Natural killer cell (primary cell): ENCODE data around the gene MCTP1. TPM values are rescaled to one million over a fixed set of nuclear protein-coding genes. Genes with fewer than 3 reads are reported as not detected.

Experiments
- ATAC-seq, 3 donors: fragments of 150-1000 bp in 2 of 3; fragments of 200-7000 bp in 1 of 3; cut with Tn5 transposase; 1 replicate in 1 of 3; 2 replicates in 2 of 3; pipeline ENCODE4 v1.10.0; 2021; ENCODE audit warnings: mild to moderate bottlenecking in 2 of 3, moderate library complexity in 2 of 3
- DNase-seq, 2 donors: peaks; one replicate each; pipeline versions ENCODE4 v3.0.0 to v3.0.0-alpha.2; 2013 to 2021; ENCODE audit warnings: mixed read lengths in 1 of 2
- H3K27ac ChIP-seq: one replicate; pipeline ENCODE4 v1.5.1; 2013; ENCODE audit warnings: mild to moderate bottlenecking, low read length
- H3K27me3 ChIP-seq: one replicate; pipeline ENCODE4 v1.6.1; 2013; ENCODE audit warnings: low read length; ENCODE audit not compliant: control insufficient read depth, insufficient read depth
- H3K36me3 ChIP-seq: one replicate; pipeline ENCODE4 v1.6.1; 2013; ENCODE audit warnings: low read length; ENCODE audit not compliant: control insufficient read depth, insufficient read depth
- H3K4me1 ChIP-seq: one replicate; pipeline ENCODE4 v1.6.1; 2013; ENCODE audit warnings: low read length; ENCODE audit not compliant: control insufficient read depth, insufficient read depth
- H3K4me3 ChIP-seq: one replicate; pipeline ENCODE4 v1.5.1; 2013; ENCODE audit warnings: low read length
- H3K9me3 ChIP-seq: one replicate; pipeline ENCODE4 v1.6.1; 2013; ENCODE audit warnings: low read length; ENCODE audit not compliant: control insufficient read depth, insufficient read depth
- H3K27ac Mint-ChIP-seq, 2 donors: one replicate each; pipeline ENCODE4 v1.8.0; 2022; ENCODE audit warnings: mild to moderate bottlenecking in 2 of 2, mixed read lengths in 2 of 2, moderate library complexity in 1 of 2
- H3K27me3 Mint-ChIP-seq, 2 donors: one replicate each; pipeline ENCODE4 v1.8.0; 2022; ENCODE audit warnings: low read depth in 2 of 2, mixed read lengths in 2 of 2
- H3K36me3 Mint-ChIP-seq: one replicate; pipeline ENCODE4 v1.8.0; 2022; ENCODE audit warnings: mixed read lengths
- H3K4me1 Mint-ChIP-seq, 2 donors: one replicate each; pipeline ENCODE4 v1.8.0; 2022; ENCODE audit warnings: mixed read lengths in 2 of 2
- H3K4me3 Mint-ChIP-seq: one replicate; pipeline ENCODE4 v1.8.0; 2022; ENCODE audit warnings: mild to moderate bottlenecking, moderate library complexity, mixed read lengths
- H3K9me3 Mint-ChIP-seq, 2 donors: one replicate each; pipeline ENCODE4 v1.8.0; 2022; ENCODE audit warnings: mixed read lengths in 2 of 2
- CTCF ChIP-seq: fragments of 200-600 bp; IDR thresholded peaks from one replicate; pipeline ENCODE4 v1.8.0; 2022; ENCODE audit warnings: antibody characterized with exemption
- WGBS: methylation state at CpG from one replicate; pipeline ENCODE4 v1.1.7; 2013; ENCODE audit warnings: missing lambda C conversion rate; ENCODE audit not compliant: insufficient coverage; 5-methylcytosine and 5-hydroxymethylcytosine counted together
- intact Hi-C: fragments of 100-400 bp; cut with micrococcal nuclease; formaldehyde crosslinking; loops from one replicate; pipeline ENCODE4 v1.14.2; 2022
- total RNA-seq, 4 donors: library from RNA; stranded (reverse); fragments of 120-200 nt in 1 of 4; gene quantifications; one replicate each; pipeline versions ENCODE4 v1.2.3 to v1.2.4, GENCODE V29; 2013 to 2022

Gene MCTP1
- total RNA-seq, 3 donors from 2014 or later (not counting 1 experiment from before 2014, with no cell fraction given), result 4.7 to 15.1 (median 9.8) TPM

- H3K27me3 Mint-ChIP-seq, result no peaks in the 10 kb centered on the region
- H3K27ac Mint-ChIP-seq, result no peak overlapping the region
- no peak overlapping the region for H3K27ac ChIP-seq
- H3K9me3 Mint-ChIP-seq, result no peaks in the 10 kb centered on the region
- no peaks in the 10 kb centered on the region for H3K9me3 ChIP-seq
- ATAC-seq (peak; percentile 80 to 93 (median 89)), DNase-seq (peak in 1 of 2 donors; percentile 71)
- H3K4me3 ChIP-seq, result no peak overlapping the region
- H3K27me3 ChIP-seq, result no peaks in the 10 kb centered on the region
- no peaks in the 10 kb centered on the region for H3K4me1 Mint-ChIP-seq
- TF ChIP-seq CTCF, result peak; percentile 79
- intact Hi-C loops, result loop anchor here (1.0 kb wide), 1 partner anchor 325 kb away; no protein-coding TSS in a partner anchor
- no peaks in the 10 kb centered on the region for H3K36me3 Mint-ChIP-seq
- 63% methylated on average over 9 of the region's 10 CpGs for WGBS
- no peak overlapping the region for H3K4me3 Mint-ChIP-seq
- no peaks in the 10 kb centered on the region for H3K36me3 ChIP-seq
- no peaks in the 10 kb centered on the region for H3K4me1 ChIP-seq
Measured at GRCh38 chr5:94849821-94850736, 434.8 kb downstream of the MCTP1 start.

GRCh38 chr5:94849324-94849723, 435.6 kb downstream of the MCTP1 start:
- ATAC-seq (no peak), DNase-seq (no peak)
- intact Hi-C loops, result no loop called here
- no peaks in the 10 kb centered on the region for H3K4me1 Mint-ChIP-seq
- Histone ChIP-seq H3K4me1 (no peaks in the 10 kb centered on the region), H3K36me3 (no peaks in the 10 kb centered on the region), H3K4me3 (no peak overlapping the region), H3K27me3 (no peaks in the 10 kb centered on the region), H3K9me3 (no peaks in the 10 kb centered on the region), H3K27ac (no peak overlapping the region)
- H3K36me3 Mint-ChIP-seq, result no peaks in the 10 kb centered on the region
- WGBS, result 94% methylated on average over 4 of the region's 4 CpGs
- no peaks in the 10 kb centered on the region for H3K27me3 Mint-ChIP-seq
- H3K27ac Mint-ChIP-seq, result no peak overlapping the region
- no peaks in the 10 kb centered on the region for H3K9me3 Mint-ChIP-seq
- no peak for TF ChIP-seq CTCF
- no peak overlapping the region for H3K4me3 Mint-ChIP-seq

- WGBS, result 84% methylated on average over 1 of the region's 2 CpGs
- no peaks in the 10 kb centered on the region for H3K9me3 Mint-ChIP-seq
- no peaks in the 10 kb centered on the region for H3K27me3 Mint-ChIP-seq
Measured at GRCh38 chr5:94847726-94848125, 437.2 kb downstream of the MCTP1 start.

More at GRCh38 chr5:94847726-94848125, 437.2 kb downstream of the MCTP1 start:
- no peak for TF ChIP-seq CTCF
- ATAC-seq (no peak), DNase-seq (no peak)
- H3K4me3 ChIP-seq, result no peak overlapping the region
- no peaks in the 10 kb centered on the region for H3K4me1 ChIP-seq
- Mint-ChIP-seq H3K4me1 (no peaks in the 10 kb centered on the region), H3K27ac (no peak overlapping the region), H3K36me3 (no peaks in the 10 kb centered on the region), H3K4me3 (no peak overlapping the region)
- no peak overlapping the region for H3K27ac ChIP-seq
- H3K27me3 ChIP-seq, result no peaks in the 10 kb centered on the region
- no peaks in the 10 kb centered on the region for H3K36me3 ChIP-seq
- intact Hi-C loops, result no loop called here
- no peaks in the 10 kb centered on the region for H3K9me3 ChIP-seq
